Panc1 (cell line): ENCODE results near the gene NUPR1. TPM values are rescaled to one million over a fixed set of nuclear protein-coding genes. Genes with fewer than 3 reads are reported as not detected.

Experiments
- ATAC-seq: fragments of 200-7000 bp; cut with Tn5 transposase; 2 replicates; pipeline ENCODE4 v1.9.1; 2020; ENCODE audit warnings: mild to moderate bottlenecking, moderate library complexity
- Bru-seq: library from RNA; stranded (reverse); fragments of 400-500 nt; gene quantifications from one replicate; lab custom pipeline; 2021; lab: Mats Ljungman, UMichigan
- BruChase-seq, 2 experiments: library from RNA; stranded (reverse); fragments of 400-500 nt; gene quantifications; one replicate each; lab custom pipeline; 2021; lab: Mats Ljungman, UMichigan
- BruUV-seq: library from RNA; stranded (reverse); fragments of 400-500 nt; replicated peaks from 2 replicates; lab custom pipeline; 2021; lab: Mats Ljungman, UMichigan
- CTCF ChIA-PET: fragments of 300-600 bp; sonication (Branson Sonifier 250); formaldehyde crosslinking; loops from one replicate; lab custom pipeline; 2022; ENCODE audit warnings: antibody characterized with exemption; lab: Charles Lee
- POLR2A ChIA-PET: fragments of 300-600 bp; sonication (Branson Sonifier 250); formaldehyde crosslinking; loops from one replicate; lab custom pipeline; 2022; ENCODE audit warnings: antibody characterized with exemption; lab: Charles Lee
- DNase-seq: peaks from one replicate; pipeline ENCODE4 v3.0.0-alpha.2; 2010; ENCODE audit warnings: low read depth, low spot score
- H3K27ac ChIP-seq: 2 replicates; pipeline ENCODE4 v1.5.1; 2011; ENCODE audit warnings: mild to moderate bottlenecking, low read length, inconsistent platforms
- H3K27me3 ChIP-seq: fragments of 200-500 bp; sonication (Bioruptor generic); 2 replicates; pipeline ENCODE4 v1.6.0; 2014; ENCODE audit warnings: low read length, inconsistent platforms; ENCODE audit not compliant: control insufficient read depth, insufficient read depth
- H3K36me3 ChIP-seq: fragments of 200-500 bp; sonication (Bioruptor generic); 2 replicates; pipeline ENCODE4 v1.5.1; 2014; ENCODE audit warnings: inconsistent platforms, mild to moderate bottlenecking, low read length, moderate library complexity; ENCODE audit not compliant: control insufficient read depth, insufficient read depth
- H3K4me1 ChIP-seq: 2 replicates; pipeline ENCODE4 v1.5.1; 2011; ENCODE audit warnings: inconsistent platforms, mild to moderate bottlenecking, low read length, moderate library complexity; ENCODE audit not compliant: control insufficient read depth, insufficient read depth
- H3K4me3 ChIP-seq, 2 experiments: 2 replicates each; pipeline ENCODE4 v1.5.1; 2011 to 2012; ENCODE audit warnings: low read depth in 2 of 2, low read length in 2 of 2, mild to moderate bottlenecking in 2 of 2, inconsistent platforms in 1 of 2, moderate library complexity in 1 of 2
- H3K9me3 ChIP-seq: fragments of 200-500 bp; sonication (Bioruptor generic); 2 replicates; pipeline ENCODE4 v1.5.1; 2014; ENCODE audit warnings: low read depth, mild to moderate bottlenecking, inconsistent platforms, low read length, moderate library complexity; ENCODE audit not compliant: control insufficient read depth, insufficient read depth
- CTCF ChIP-seq: fragments of 450-650 bp; IDR thresholded peaks from 2 replicates; pipeline ENCODE4 v1.5.1; 2017; ENCODE audit warnings: mild to moderate bottlenecking
- POLR2AphosphoS5 ChIP-seq: IDR thresholded peaks from 2 replicates; pipeline ENCODE4 v1.6.1; 2012; ENCODE audit warnings: mild to moderate bottlenecking, low read depth, low read length, moderate library complexity
- REST ChIP-seq, 2 experiments: IDR thresholded peaks; 2 replicates each; pipeline ENCODE4 v1.6.1; 2011 to 2012; ENCODE audit warnings: low read depth in 2 of 2, control low read depth in 1 of 2, low read length in 1 of 2, mild to moderate bottlenecking in 1 of 2, moderate library complexity in 1 of 2; ENCODE audit not compliant: insufficient read depth in 1 of 2
- SIN3A ChIP-seq: IDR thresholded peaks from 2 replicates; pipeline ENCODE4 v1.6.1; 2012; ENCODE audit warnings: low read depth, mild to moderate bottlenecking, low read length, moderate library complexity, borderline replicate concordance; ENCODE audit not compliant: insufficient read depth
- TCF7L2 ChIP-seq: IDR thresholded peaks from 2 replicates; pipeline ENCODE4 v1.6.1; 2011; ENCODE audit warnings: mild to moderate bottlenecking, low read depth, low read length, inconsistent platforms
- in situ Hi-C: cut with HindIII; loops from 2 replicates; pipeline ENCODE4 v1.10.0; 2016; ENCODE audit warnings: low sequenced_read_pairs, low pct_unique_long_range_greater_than_20kb
- intact Hi-C: fragments of 100-400 bp; cut with micrococcal nuclease; formaldehyde crosslinking; loops from one replicate; pipeline ENCODE4 v1.10.0; 2022; ENCODE audit not compliant: unreplicated experiment
- long read RNA-seq: library from polyadenylated mRNA; unstranded; transcript quantifications from one replicate; pipeline ENCODE4 v2.0.0, GENCODE V29; 2021; ENCODE audit not compliant: unreplicated experiment
- polyA plus RNA-seq: library from polyadenylated mRNA; unstranded; fragments of >200 nt; gene quantifications from one replicate; pipeline ENCODE4 v1.2.1, GENCODE V29; 2012; ENCODE audit warnings: missing spikeins; ENCODE audit not compliant: insufficient read length
- total RNA-seq: library from RNA; stranded (reverse); gene quantifications from one replicate; pipeline ENCODE4 v1.2.1, GENCODE V29; 2021; ENCODE audit not compliant: unreplicated experiment

The NUPR1 gene
- total RNA-seq: 79.7 TPM
- 452 TPM for polyA plus RNA-seq
- Bru-seq, nascent RNA: percentile 91 among the genes with signal in this experiment
- BruChase-seq, experiment 1, labeled RNA remaining after a 2-hour chase: percentile 83 among the genes with signal in this experiment
- BruChase-seq, experiment 2, labeled RNA remaining after a 6-hour chase: percentile 86 among the genes with signal in this experiment
- long read RNA-seq, full-length matches to known transcripts: 105 of 149 reads
- long read RNA-seq, partial matches to known transcripts: 5 of 149 reads
- long read RNA-seq, other reads (novel, unspliced or antisense): 39 of 149 reads

GRCh38 chr16:28538733-28539596 is at the start of gene NUPR1:
NUPR1 (minus strand) TSS chr16:28538974; CDS start chr16:28538907, 67 bp downstream.
- H3K27ac ChIP-seq: peak within 1 kb of the TSS; percentile 88
- H3K9me3 ChIP-seq: no peaks in the 10 kb centered on the region
- ATAC-seq (peak; percentile 90), DNase-seq (peak; percentile 75)
- peak within 1 kb of the TSS; percentile 50 to 63 for H3K4me3 ChIP-seq
- ChIA-PET POLR2A (interaction anchor here (0.5 to 0.7 kb wide), 2 partner anchors 15 to 34 kb away, joined by 3 to 7 read pairs; partner anchors contain the start of gene SGF29), CTCF (no interaction called here)
- H3K27me3 ChIP-seq: no peaks in the 10 kb centered on the region
- no peaks in the 10 kb centered on the region for H3K36me3 ChIP-seq
- intact Hi-C loops: no loop called here
- no TSS peak for BruUV-seq
- TF ChIP-seq SIN3A: no peak
- TF ChIP-seq REST (IDR thresholded peaks at IDR 0.05; ENCODE audit: insufficient read depth in 1 of 2, low read depth in 2 of 2, low read length in 1 of 2): no peak
- no peak for TF ChIP-seq CTCF
- TF ChIP-seq TCF7L2: no peak
- peak; percentile 88 for TF ChIP-seq POLR2AphosphoS5
- in situ Hi-C loops: no loop called here
- peaks cover 17% of the 10 kb centered on the region; the same call in 1 of the 2 replicates for H3K4me1 ChIP-seq

- intact Hi-C loops: no loop called here
- CTCF ChIA-PET: no interaction called here
- in situ Hi-C loops: no loop called here
- no peaks in the 10 kb centered on the region for H3K36me3 ChIP-seq
- DNase-seq (no peak), ATAC-seq (peak; percentile 72)
- H3K9me3 ChIP-seq: no peaks in the 10 kb centered on the region
- POLR2A ChIA-PET: no interaction called here
- H3K27ac ChIP-seq: no peak overlapping the region
- TF ChIP-seq REST (IDR thresholded peaks at IDR 0.05; ENCODE audit: insufficient read depth in 1 of 2, low read depth in 2 of 2, low read length in 1 of 2) (no peak), SIN3A (no peak), TCF7L2 (no peak), CTCF (no peak), POLR2AphosphoS5 (no peak)
- H3K4me3 ChIP-seq: no peak overlapping the region
- no peaks in the 10 kb centered on the region for H3K27me3 ChIP-seq
- no peaks in the 10 kb centered on the region for H3K4me1 ChIP-seq
- no TSS peak for BruUV-seq
Observed at GRCh38 chr16:28587386-28587785, 48.6 kb upstream of the NUPR1 start.
